ENCODE measurements around the gene CLASP2.

- TF ChIP-seq CTCF (IDR thresholded peaks at IDR 0.05; ENCODE audit: insufficient read depth, low read length, poor library complexity, severe bottlenecking) (no peak), EZH2phosphoT487 (conservative IDR thresholded peaks at IDR 0.05; ENCODE audit: low read length) (no peak)
Measured at GRCh38 chr3:33482111-33482521, 235.9 kb downstream of the CLASP2 start.

Data from SU-DHL-6 (cell line).